T-cell (primary cell): ENCODE data around the gene HOOK1. TPM values are rescaled to one million over a fixed set of nuclear protein-coding genes. Genes with fewer than 3 reads are reported as not detected.
"Not testable (repeated sequence)": the region's sequence is repeated elsewhere in the genome, so short reads cannot be mapped to it uniquely, and the experiment has no call there.

Experiments used
- ATAC-seq, 4 experiments: fragments of 200-7000 bp in 3 of 4; fragments of 150-1000 bp in 1 of 4; cut with Tn5 transposase; replicated peaks in 1 of 4; 1 replicate in 3 of 4; 2 replicates in 1 of 4; pipeline ENCODE4 v1.10.0; 2021; ENCODE audit warnings: moderate library complexity in 3 of 4, mild to moderate bottlenecking in 2 of 4, moderate number of reproducible peaks in 1 of 4
- CTCF ChIA-PET, 2 donors: fragments of 300-600 bp; sonication (Branson Sonifier 250); formaldehyde crosslinking; loops; one replicate each; lab custom pipeline; 2022; ENCODE audit warnings: antibody characterized with exemption in 2 of 2; lab: Charles Lee
- POLR2A ChIA-PET, 2 donors: fragments of 300-600 bp; sonication (Branson Sonifier 250); formaldehyde crosslinking; loops; one replicate each; lab custom pipeline; 2022; ENCODE audit warnings: antibody characterized with exemption in 2 of 2; lab: Charles Lee
- DNase-seq, 35 experiments: peaks; one replicate each; pipeline versions ENCODE4 v3.0.0 to v3.0.0-alpha.2; 2013 to 2023
- H3K27ac ChIP-seq: one replicate; pipeline ENCODE4 v1.5.1; 2013; ENCODE audit warnings: low read length
- H3K27me3 ChIP-seq, 2 experiments: replicated peaks in 1 of 2; 1 replicate in 1 of 2; 2 replicates in 1 of 2; pipeline versions ENCODE4 v1.6.1 to v1.7.0; 2013; ENCODE audit warnings: low read length in 1 of 2, mixed read lengths in 1 of 2; ENCODE audit not compliant: control insufficient read depth in 2 of 2, insufficient read depth in 2 of 2; ENCODE audit errors: extremely low read depth in 1 of 2
- H3K36me3 ChIP-seq, 2 donors: 1 replicate in 1 of 2; 2 replicates in 1 of 2; pipeline versions ENCODE4 v1.6.1 to v1.7.0; 2013; ENCODE audit warnings: low read length in 1 of 2; ENCODE audit not compliant: control insufficient read depth in 2 of 2, insufficient read depth in 1 of 2; ENCODE audit errors: extremely low read depth in 1 of 2
- H3K4me1 ChIP-seq, 2 experiments: 1 replicate in 1 of 2; 2 replicates in 1 of 2; pipeline versions ENCODE4 v1.6.1 to v1.7.0; 2013; ENCODE audit warnings: low read length in 2 of 2, mixed read lengths in 1 of 2; ENCODE audit not compliant: insufficient read depth in 2 of 2, control insufficient read depth in 1 of 2; ENCODE audit errors: extremely low read depth in 1 of 2
- H3K4me3 ChIP-seq, 2 donors: 1 replicate in 1 of 2; 2 replicates in 1 of 2; pipeline versions ENCODE4 v1.5.1 to v1.7.0; 2013; ENCODE audit warnings: mild to moderate bottlenecking in 2 of 2, low read length in 1 of 2, moderate library complexity in 1 of 2; ENCODE audit not compliant: control insufficient read depth in 1 of 2; ENCODE audit errors: extremely low read depth in 1 of 2
- H3K9me3 ChIP-seq: 2 replicates; pipeline ENCODE4 v1.7.0; 2013
- H3K27ac Mint-ChIP-seq, 2 donors: one replicate each; pipeline ENCODE4 v1.8.0; 2020 to 2021; ENCODE audit warnings: mild to moderate bottlenecking in 2 of 2, mixed read lengths in 2 of 2
- H3K27me3 Mint-ChIP-seq, 2 donors: one replicate each; pipeline ENCODE4 v1.8.0; 2021 to 2022; ENCODE audit warnings: mixed read lengths in 2 of 2
- H3K36me3 Mint-ChIP-seq: one replicate; pipeline ENCODE4 v1.8.0; 2021; ENCODE audit warnings: mixed read lengths
- H3K4me1 Mint-ChIP-seq, 3 donors: one replicate each; pipeline ENCODE4 v1.8.0; 2020 to 2022; ENCODE audit warnings: mixed read lengths in 3 of 3, mild to moderate bottlenecking in 1 of 3
- H3K4me3 Mint-ChIP-seq, 3 donors: one replicate each; pipeline ENCODE4 v1.8.0; 2020 to 2022; ENCODE audit warnings: mild to moderate bottlenecking in 3 of 3, mixed read lengths in 3 of 3, moderate library complexity in 3 of 3
- H3K9me3 Mint-ChIP-seq, 3 donors: one replicate each; pipeline ENCODE4 v1.8.0; 2020 to 2022; ENCODE audit warnings: mixed read lengths in 3 of 3
- whole genome bisulfite sequencing: methylation state at CpG from one replicate; pipeline ENCODE4 v1.1.5; 2013; ENCODE audit warnings: missing lambda C conversion rate; ENCODE audit not compliant: insufficient coverage; 5-methylcytosine and 5-hydroxymethylcytosine counted together
- total RNA-seq, 35 experiments: library from RNA in 6 of 35; stranded (reverse) in 6 of 35; fragments of 120-200 nt in 1 of 35; gene quantifications; one replicate each; pipeline versions ENCODE4 v1.2.1 to v1.2.4 and lab custom pipeline; 2013 to 2026

Gene HOOK1
- total RNA-seq, 5 donors from 2014 or later (not counting 1 experiment from before 2014, with no cell fraction given): 12.8 to 20.3 (median 16.8) TPM

GRCh38 chr1:59833991-59834390 is 19.2 kb downstream of the HOOK1 start:
- ChIA-PET CTCF (no interaction called here), POLR2A (no interaction called here)
- Mint-ChIP-seq H3K4me3 (no peak overlapping the region), H3K27me3 (no peaks in the 10 kb centered on the region), H3K27ac (no peak overlapping the region), H3K36me3 (peaks cover 38% of the 10 kb centered on the region), H3K4me1 (no peaks in the 10 kb centered on the region), H3K9me3 (no peaks in the 10 kb centered on the region)
- Histone ChIP-seq H3K9me3 (no peaks in the 10 kb centered on the region), H3K4me1 (no peaks in the 10 kb centered on the region), H3K4me3 (no peak overlapping the region), H3K27ac (no peak overlapping the region), H3K36me3 (peaks cover 0 to 4% of the 10 kb centered on the region in 2 donors), H3K27me3 (no peaks in the 10 kb centered on the region)
- no CpG with 5 or more reads among the region's 3 CpGs for WGBS
- ATAC-seq: no peak
- no peak for DNase-seq

DNA sequence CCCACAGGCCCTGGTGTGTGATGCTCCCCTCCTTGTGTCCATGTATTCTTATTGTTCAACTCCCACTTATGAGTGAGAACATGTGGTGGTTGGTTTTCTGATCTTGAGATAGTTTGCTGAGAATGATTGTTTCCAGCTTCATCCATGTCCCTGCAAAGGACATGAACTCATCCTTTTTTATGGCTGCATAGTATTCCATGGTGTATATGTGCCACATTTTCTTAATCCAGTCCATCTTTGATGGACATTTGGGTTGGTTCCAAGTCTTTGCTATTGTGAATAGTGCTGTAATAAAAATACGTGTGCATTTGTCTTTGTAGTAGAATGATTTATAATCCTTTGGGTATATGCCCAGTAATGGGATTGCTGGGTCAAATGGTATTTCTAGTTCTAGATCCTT is 23.1 kb downstream of the HOOK1 start:
- CTCF ChIA-PET, ATAC-seq, H3K27ac Mint-ChIP-seq, DNase-seq, H3K4me3 Mint-ChIP-seq, POLR2A ChIA-PET, H3K9me3 Mint-ChIP-seq, H3K27ac ChIP-seq, H3K4me1 Mint-ChIP-seq, H3K9me3 ChIP-seq, H3K27me3 ChIP-seq, H3K36me3 ChIP-seq, H3K4me1 ChIP-seq, H3K27me3 Mint-ChIP-seq, H3K4me3 ChIP-seq: not testable (repeated sequence)
- peaks cover 58% of the 10 kb centered on the region for H3K36me3 Mint-ChIP-seq
- no CpG with 5 or more reads among the region's 1 CpG for WGBS

DNA sequence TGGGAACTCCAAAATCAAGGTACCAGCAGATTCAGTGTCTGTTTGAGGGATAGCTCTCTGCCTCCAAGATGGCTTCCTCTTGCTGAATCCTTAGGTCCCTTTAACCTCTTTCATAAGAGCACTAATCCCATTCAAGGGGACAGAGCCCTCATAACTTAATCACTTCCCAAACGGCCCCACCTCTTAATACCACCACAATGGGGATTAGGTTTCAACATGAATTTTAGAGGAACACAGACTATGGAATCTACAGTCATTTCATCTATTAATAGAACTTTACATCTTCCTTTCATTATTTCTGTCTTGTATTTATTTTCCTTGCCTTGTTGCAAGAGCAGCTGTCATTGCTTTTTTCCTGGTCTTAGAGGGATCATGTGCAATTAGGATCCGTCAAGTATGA is 30.3 kb downstream of the HOOK1 start:
- H3K27me3 ChIP-seq: no peaks in the 10 kb centered on the region
- H3K27ac Mint-ChIP-seq: no peak overlapping the region
- ChIA-PET POLR2A (no interaction called here), CTCF (no interaction called here)
- H3K4me1 ChIP-seq: no peaks in the 10 kb centered on the region
- peaks cover 53% of the 10 kb centered on the region for H3K36me3 Mint-ChIP-seq
- ATAC-seq (no peak), DNase-seq (no peak)
- WGBS: no CpG with 5 or more reads among the region's 2 CpGs
- H3K4me3 ChIP-seq: no peak overlapping the region
- peaks cover 0 to 6% of the 10 kb centered on the region in 2 donors for H3K36me3 ChIP-seq
- H3K9me3 ChIP-seq: no peaks in the 10 kb centered on the region
- H3K9me3 Mint-ChIP-seq: no peaks in the 10 kb centered on the region
- no peaks in the 10 kb centered on the region for H3K27me3 Mint-ChIP-seq
- peaks cover 0 to 9% (median 0%) of the 10 kb centered on the region in 3 donors for H3K4me1 Mint-ChIP-seq
- H3K4me3 Mint-ChIP-seq: no peak overlapping the region
- H3K27ac ChIP-seq: no peak overlapping the region

- Histone ChIP-seq H3K27ac (no peak overlapping the region), H3K4me3 (no peak overlapping the region), H3K36me3 (peaks cover 0 to 6% of the 10 kb centered on the region in 2 donors), H3K27me3 (no peaks in the 10 kb centered on the region), H3K9me3 (no peaks in the 10 kb centered on the region), H3K4me1 (no peaks in the 10 kb centered on the region)
- no peaks in the 10 kb centered on the region for H3K27me3 Mint-ChIP-seq
- no peak overlapping the region for H3K27ac Mint-ChIP-seq
- H3K4me3 Mint-ChIP-seq: no peak overlapping the region
- ATAC-seq (no peak), DNase-seq (no peak)
- no peaks in the 10 kb centered on the region for H3K9me3 Mint-ChIP-seq
- ChIA-PET CTCF (no interaction called here), POLR2A (interaction anchor here in 1 of 2 donors (0.8 kb wide), 1 partner anchor 93 kb away, joined by 3 read pairs; no protein-coding TSS in a partner anchor)
- H3K4me1 Mint-ChIP-seq: peaks cover 0 to 9% (median 0%) of the 10 kb centered on the region in 3 donors
- WGBS: no CpG with 5 or more reads among the region's 3 CpGs
- H3K36me3 Mint-ChIP-seq: peaks cover 50% of the 10 kb centered on the region
Measured at GRCh38 chr1:59846209-59846894, 31.6 kb downstream of the HOOK1 start.

DNA sequence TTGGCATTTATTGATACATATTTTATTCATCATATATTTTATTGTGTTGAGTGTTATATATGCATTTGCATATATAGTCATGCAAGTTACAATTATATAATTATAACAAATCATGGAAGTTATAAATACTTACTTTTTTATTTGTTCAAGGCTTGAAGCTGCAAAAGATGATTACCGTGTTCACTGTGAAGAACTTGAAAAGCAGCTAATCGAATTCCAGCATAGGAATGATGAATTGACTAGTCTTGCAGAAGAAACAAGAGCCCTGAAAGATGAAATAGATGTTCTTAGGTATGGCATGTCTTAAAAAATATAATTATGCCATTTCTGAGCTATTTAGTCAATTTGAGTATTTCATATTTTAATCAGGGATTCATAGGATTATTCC is 32.1 kb downstream of the HOOK1 start:
- Histone ChIP-seq H3K9me3 (no peaks in the 10 kb centered on the region), H3K27ac (no peak overlapping the region), H3K4me3 (no peak overlapping the region), H3K27me3 (no peaks in the 10 kb centered on the region), H3K4me1 (no peaks in the 10 kb centered on the region), H3K36me3 (peaks cover 0 to 6% of the 10 kb centered on the region in 2 donors)
- H3K4me1 Mint-ChIP-seq: peaks cover 0 to 9% (median 0%) of the 10 kb centered on the region in 3 donors
- WGBS: 80% methylated on average over 1 of the region's 2 CpGs
- no peaks in the 10 kb centered on the region for H3K27me3 Mint-ChIP-seq
- no peak overlapping the region for H3K4me3 Mint-ChIP-seq
- ATAC-seq (no peak), DNase-seq (no peak)
- POLR2A ChIA-PET: interaction anchor here in 1 of 2 donors (0.8 kb wide), 1 partner anchor 93 kb away, joined by 3 read pairs; no protein-coding TSS in a partner anchor
- CTCF ChIA-PET: no interaction called here
- H3K36me3 Mint-ChIP-seq: peaks cover 47% of the 10 kb centered on the region
- no peak overlapping the region for H3K27ac Mint-ChIP-seq
- H3K9me3 Mint-ChIP-seq: no peaks in the 10 kb centered on the region

DNA sequence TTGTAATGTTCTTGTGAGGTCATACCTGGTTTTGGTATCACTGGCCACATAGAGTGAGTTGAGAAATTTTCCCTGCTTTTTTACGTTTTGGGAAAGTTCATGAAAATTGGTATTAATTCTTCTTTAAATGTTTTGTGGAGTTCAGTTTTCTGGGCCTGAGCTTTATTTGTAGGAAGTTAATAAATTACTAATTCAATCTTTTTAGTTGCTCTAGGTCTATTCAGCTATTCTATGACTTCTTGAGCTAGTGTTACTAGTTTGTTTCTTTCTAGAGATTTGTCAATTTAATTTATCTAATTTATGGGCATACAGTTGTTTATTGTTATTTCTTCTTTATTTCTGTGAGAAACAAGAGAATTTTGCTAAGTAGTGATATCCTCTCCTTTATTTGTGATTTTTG is 37.4 kb downstream of the HOOK1 start:
- Mint-ChIP-seq H3K27me3 (no peaks in the 10 kb centered on the region), H3K36me3 (peaks cover 46% of the 10 kb centered on the region)

More for the DNA sequence above, 37.4 kb downstream of the HOOK1 start:
- Histone ChIP-seq H3K4me1 (no peaks in the 10 kb centered on the region), H3K36me3 (peaks cover 0 to 6% of the 10 kb centered on the region in 2 donors), H3K27ac (no peak overlapping the region), H3K9me3 (no peaks in the 10 kb centered on the region), H3K4me3 (no peak overlapping the region), H3K27me3 (no peaks in the 10 kb centered on the region)
- Mint-ChIP-seq H3K4me3 (no peak overlapping the region), H3K4me1 (no peaks in the 10 kb centered on the region), H3K9me3 (peaks cover 0 to 6% (median 2%) of the 10 kb centered on the region in 3 donors), H3K27ac (no peak overlapping the region)
- no peak for ATAC-seq
- WGBS: no CpG with 5 or more reads among the region's 1 CpG
- POLR2A ChIA-PET: interaction anchor here in 1 of 2 donors (0.6 to 0.7 kb wide), 2 partner anchors 165 to 623 kb away, joined by 3 read pairs; no protein-coding TSS in a partner anchor
- DNase-seq: no peak
- CTCF ChIA-PET: no interaction called here
